ENCODE measurements around the gene ZNF646.

ZNF646 gene

GRCh38 chr16:31073970-31074813 lies at the start of gene ZNF646, which contains the start of gene ZNF668:
Gene ZNF646, plus strand, starts transcription at chr16:31074422. Its CDS starts 1,903 bp downstream, at chr16:31076325.
Gene ZNF668, minus strand, starts transcription at chr16:31074240. Its CDS starts 9,781 bp downstream, at chr16:31064459.
- peak; percentile 96 for DNase-seq

- DNase-seq, result no peak
Observed at GRCh38 chr16:31025339-31025738, 48.9 kb upstream of the ZNF646 start.

- DNase-seq, result no peak
Observed at GRCh38 chr16:31029272-31029671, 45.0 kb upstream of the ZNF646 start.

GRCh38 chr16:31031276-31031675 lies 42.9 kb upstream of the ZNF646 start:
- DNase-seq, result no peak

GRCh38 chr16:31032736-31033708 lies 41.2 kb upstream of the ZNF646 start, which contains the start of gene STX4:
Gene STX4, plus strand, starts transcription at chr16:31033558. Its CDS starts 248 bp downstream, at chr16:31033806.
- DNase-seq, result peak; percentile 94

GRCh38 chr16:31033709-31034492 lies 40.3 kb upstream of the ZNF646 start:
- peak; percentile 59 for DNase-seq

GRCh38 chr16:31036691-31037090 lies 37.5 kb upstream of the ZNF646 start:
- DNase-seq, result no peak

GRCh38 chr16:31038993-31039392 lies 35.2 kb upstream of the ZNF646 start:
- no peak for DNase-seq

- DNase-seq, result no peak
Observed at GRCh38 chr16:31042866-31043265, 31.4 kb upstream of the ZNF646 start.

GRCh38 chr16:31043352-31043751 lies 30.9 kb upstream of the ZNF646 start:
- DNase-seq, result no peak

GRCh38 chr16:31043898-31044481 lies 30.2 kb upstream of the ZNF646 start:
- DNase-seq, result no peak

GRCh38 chr16:31050280-31051030 lies 23.8 kb upstream of the ZNF646 start:
- no peak for DNase-seq

- no peak for DNase-seq
Observed at GRCh38 chr16:31052114-31052513, 22.1 kb upstream of the ZNF646 start.

- no peak for DNase-seq
Observed at GRCh38 chr16:31055613-31056012, 18.6 kb upstream of the ZNF646 start.

- no peak for DNase-seq
Observed at GRCh38 chr16:31061126-31061812, 13.0 kb upstream of the ZNF646 start.

- DNase-seq, result no peak
Observed at GRCh38 chr16:31061813-31062440, 12.3 kb upstream of the ZNF646 start.

- no peak for DNase-seq
Observed at GRCh38 chr16:31063495-31063842, 10.8 kb upstream of the ZNF646 start.

- DNase-seq, result no peak
Observed at GRCh38 chr16:31063843-31064611, 10.2 kb upstream of the ZNF646 start.

- no peak for DNase-seq
Observed at GRCh38 chr16:31064882-31065461, 9.2 kb upstream of the ZNF646 start.

Data from DMS79 (cell line).